Liver (tissue), 9 donors: ENCODE measurements around the gene CD47. TPM values are rescaled to one million over a fixed set of nuclear protein-coding genes. Genes with fewer than 3 reads are reported as not detected.

Experiments
- DNase-seq: peaks from one replicate; pipeline ENCODE4 v3.0.0-alpha.2; 2017; ENCODE audit warnings: low spot score
- H3K27ac ChIP-seq, 2 donors: one replicate each; pipeline ENCODE4 v1.7.0; 2013; ENCODE audit warnings: inconsistent platforms in 2 of 2, low read length in 2 of 2, control low read depth in 1 of 2, low read depth in 1 of 2, mild to moderate bottlenecking in 1 of 2
- H3K27me3 ChIP-seq, 4 donors: one replicate each; pipeline versions ENCODE4 v1.6.1 to v1.7.0; 2013; ENCODE audit warnings: low read length in 3 of 4, inconsistent platforms in 1 of 4, mild to moderate bottlenecking in 1 of 4, moderate library complexity in 1 of 4; ENCODE audit not compliant: control insufficient read depth in 4 of 4, insufficient read depth in 4 of 4
- H3K36me3 ChIP-seq, 4 donors: one replicate each; pipeline versions ENCODE4 v1.6.1 to v1.7.0; 2013; ENCODE audit warnings: low read length in 3 of 4, mild to moderate bottlenecking in 3 of 4, low read depth in 1 of 4, moderate library complexity in 1 of 4; ENCODE audit not compliant: control insufficient read depth in 4 of 4, insufficient read depth in 3 of 4
- H3K4me1 ChIP-seq, 4 donors: one replicate each; pipeline versions ENCODE4 v1.6.1 to v1.7.0; 2013; ENCODE audit warnings: low read length in 3 of 4, mild to moderate bottlenecking in 3 of 4, moderate library complexity in 1 of 4; ENCODE audit not compliant: control insufficient read depth in 4 of 4, insufficient read depth in 4 of 4
- H3K4me3 ChIP-seq, 3 donors: one replicate each; pipeline versions ENCODE4 v1.6.1 to v1.7.0; 2013; ENCODE audit warnings: low read length in 3 of 3, control low read depth in 1 of 3, low read depth in 1 of 3, mild to moderate bottlenecking in 1 of 3
- H3K9ac ChIP-seq, 2 donors: one replicate each; pipeline ENCODE4 v1.7.0; 2013; ENCODE audit warnings: low read length in 2 of 2, mild to moderate bottlenecking in 2 of 2, moderate library complexity in 2 of 2, control low read depth in 1 of 2, low read depth in 1 of 2
- H3K9me3 ChIP-seq, 4 donors: one replicate each; pipeline versions ENCODE4 v1.6.1 to v1.7.0; 2013; ENCODE audit warnings: low read length in 3 of 4; ENCODE audit not compliant: control insufficient read depth in 4 of 4
- CTCF ChIP-seq: fragments of 150-350 bp; IDR thresholded peaks from 2 replicates; pipeline ENCODE4 v1.5.1; 2017; ENCODE audit warnings: improper control_type of control experiment, low read depth, low read length; ENCODE audit not compliant: missing input control
- FOXA2 ChIP-seq: IDR thresholded peaks from 2 replicates; pipeline ENCODE4 v1.6.1; 2016; ENCODE audit warnings: antibody characterized with exemption
- GABPA ChIP-seq, 2 donors: IDR thresholded peaks in 1 of 2; conservative IDR thresholded peaks in 1 of 2; 2 replicates each; pipeline ENCODE4 v1.6.1; 2016; ENCODE audit warnings: antibody characterized with exemption in 2 of 2, mild to moderate bottlenecking in 1 of 2, moderate library complexity in 1 of 2
- HNF4A ChIP-seq, 2 donors: conservative IDR thresholded peaks; 2 replicates each; pipeline ENCODE4 v1.6.1; 2016; ENCODE audit warnings: antibody characterized with exemption in 2 of 2, mild to moderate bottlenecking in 2 of 2
- HNF4G ChIP-seq: IDR thresholded peaks from 2 replicates; pipeline ENCODE4 v1.6.1; 2016; ENCODE audit warnings: antibody characterized with exemption
- JUND ChIP-seq, 2 donors: IDR thresholded peaks; 2 replicates each; pipeline ENCODE4 v1.6.1; 2016; ENCODE audit warnings: antibody characterized with exemption in 2 of 2
- MAX ChIP-seq: IDR thresholded peaks from 2 replicates; pipeline ENCODE4 v1.6.1; 2016; ENCODE audit warnings: antibody characterized with exemption
- NR2F2 ChIP-seq: IDR thresholded peaks from 2 replicates; pipeline ENCODE4 v1.6.1; 2016; ENCODE audit warnings: antibody characterized with exemption
- RAD21 ChIP-seq, 2 donors: IDR thresholded peaks; 2 replicates each; pipeline ENCODE4 v1.6.1; 2016; ENCODE audit warnings: antibody characterized with exemption in 2 of 2, mild to moderate bottlenecking in 2 of 2
- REST ChIP-seq: IDR thresholded peaks from 2 replicates; pipeline ENCODE4 v1.6.1; 2016; ENCODE audit warnings: antibody characterized with exemption, mild to moderate bottlenecking
- RXRA ChIP-seq, 2 donors: IDR thresholded peaks; 2 replicates each; pipeline ENCODE4 v1.6.1; 2017 to 2018; ENCODE audit warnings: antibody characterized with exemption in 2 of 2, mild to moderate bottlenecking in 1 of 2
- SP1 ChIP-seq: IDR thresholded peaks from 2 replicates; pipeline ENCODE4 v1.6.1; 2018; ENCODE audit warnings: antibody characterized with exemption, mild to moderate bottlenecking
- TAF1 ChIP-seq: conservative IDR thresholded peaks from 2 replicates; pipeline ENCODE4 v1.6.1; 2016; ENCODE audit warnings: antibody characterized with exemption, mild to moderate bottlenecking
- YY1 ChIP-seq: IDR thresholded peaks from 2 replicates; pipeline ENCODE4 v1.6.1; 2016; ENCODE audit warnings: antibody characterized with exemption, mild to moderate bottlenecking
- ZBTB33 ChIP-seq: IDR thresholded peaks from 2 replicates; pipeline ENCODE4 v1.6.1; 2016; ENCODE audit warnings: antibody characterized with exemption
- WGBS: extraction: QIAGEN DNeasy Blood & Tissue Kit; methylation state at CpG from one replicate; pipeline ENCODE4 v1.1.7; 2013; 5-methylcytosine and 5-hydroxymethylcytosine counted together
- polyA plus RNA-seq, 2 donors: library from polyadenylated mRNA; stranded (reverse) in 1 of 2; unstranded in 1 of 2; fragments of 200-250 nt in 1 of 2; fragments of >200 nt in 1 of 2; fragmentation: Nextera tagmentation in 1 of 2; extraction: Ambion mirVana in 1 of 2; gene quantifications; one replicate each; pipeline versions ENCODE4 v1.2.1 to v1.2.3, GENCODE V29; 2013 to 2015
- total RNA-seq, 2 donors: library from RNA; depleted of rRNA; stranded (reverse); fragments of >200 nt; gene quantifications; one replicate each; pipeline ENCODE4 v1.2.3, GENCODE V29; 2014
- donor health status: healthy.
- donor health status: healthy.
- donor health status: healthy.
- donor health status: healthy.
- donor health status: healthy.

CD47 gene
- total and polyA plus RNA-seq, 4 donors = 23.4 to 39.5 (median 33.9) TPM

- no peak for DNase-seq
- Histone ChIP-seq H3K27ac (no peak overlapping the region), H3K27me3 (no peaks in the 10 kb centered on the region), H3K4me3 (no peak overlapping the region), H3K9ac (no peak overlapping the region), H3K9me3 (no peaks in the 10 kb centered on the region), H3K36me3 (no peaks in the 10 kb centered on the region), H3K4me1 (no peaks in the 10 kb centered on the region)
- no peak for TF ChIP-seq REST
- no peak for TF ChIP-seq RAD21 (IDR thresholded peaks at IDR 0.05)
- no peak for TF ChIP-seq RXRA (IDR thresholded peaks at IDR 0.05)
- TF ChIP-seq CTCF = no peak
- TF ChIP-seq FOXA2 = no peak
- no peak for TF ChIP-seq JUND (IDR thresholded peaks at IDR 0.05)
- no peak for TF ChIP-seq HNF4A (conservative IDR thresholded peaks at IDR 0.05)
- no peak for TF ChIP-seq HNF4G
- TF ChIP-seq YY1 = no peak
- no peak for TF ChIP-seq MAX
- TF ChIP-seq ZBTB33 = no peak
- TF ChIP-seq SP1 = no peak
- no peak for TF ChIP-seq TAF1
- TF ChIP-seq NR2F2 = no peak
- TF ChIP-seq GABPA (IDR thresholded peaks at IDR 0.05 in 1 of 2, conservative IDR thresholded peaks at IDR 0.05 in 1 of 2) = no peak
- WGBS = 91% methylated on average over 8 of the region's 8 CpGs
Measured at GRCh38 chr3:108097322-108098002, 6.6 kb upstream of the CD47 start.
